ENCODE measurements around the gene TRPV4. TPM values are rescaled to one million over a fixed set of nuclear protein-coding genes. Genes with fewer than 3 reads are reported as not detected.

The TRPV4 gene
- total RNA-seq, 4 donors from 2014 or later, result 0.13 to 0.82 (median 0.19) TPM; not detected in 1

DNA sequence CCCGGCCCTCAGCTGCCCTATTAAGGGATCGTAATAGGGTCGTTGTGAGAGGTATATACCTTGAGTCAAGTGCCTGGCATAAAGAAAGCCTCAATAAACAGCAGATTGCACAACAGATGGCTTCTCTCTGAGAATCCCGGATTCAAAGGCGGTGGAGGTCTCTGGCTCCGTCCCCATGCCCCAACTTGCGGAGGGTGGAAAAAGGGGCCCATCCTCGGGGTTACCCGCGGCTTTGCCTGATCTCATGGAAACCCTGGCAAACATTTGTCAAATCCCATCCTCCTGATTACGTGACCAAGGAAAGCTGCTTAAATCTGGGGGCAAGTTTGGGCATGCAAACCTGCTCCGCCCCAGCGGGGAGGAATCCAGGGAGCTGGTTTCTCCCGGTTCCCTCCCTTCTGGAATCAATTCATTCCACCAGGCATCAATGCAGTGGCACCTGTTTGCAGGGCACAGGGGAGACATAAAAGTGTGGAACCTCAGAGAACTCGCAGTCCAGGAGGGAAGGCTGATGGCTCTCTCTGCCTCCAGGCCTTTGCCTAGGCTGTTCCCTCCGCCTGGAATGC lies 12.3 kb downstream of the TRPV4 start:
- no peaks in the 10 kb centered on the region for H3K4me1 ChIP-seq
- H3K27ac ChIP-seq, result no peak overlapping the region
- no peaks in the 10 kb centered on the region for H3K36me3 ChIP-seq
- no peak overlapping the region for H3K4me3 ChIP-seq
- TF ChIP-seq POLR2AphosphoS5 (IDR thresholded peaks at IDR 0.05) (no peak), EP300 (IDR thresholded peaks at IDR 0.05) (no peak), POLR2A (IDR thresholded peaks at IDR 0.05) (no peak)
- TF ChIP-seq, protein P1, sequence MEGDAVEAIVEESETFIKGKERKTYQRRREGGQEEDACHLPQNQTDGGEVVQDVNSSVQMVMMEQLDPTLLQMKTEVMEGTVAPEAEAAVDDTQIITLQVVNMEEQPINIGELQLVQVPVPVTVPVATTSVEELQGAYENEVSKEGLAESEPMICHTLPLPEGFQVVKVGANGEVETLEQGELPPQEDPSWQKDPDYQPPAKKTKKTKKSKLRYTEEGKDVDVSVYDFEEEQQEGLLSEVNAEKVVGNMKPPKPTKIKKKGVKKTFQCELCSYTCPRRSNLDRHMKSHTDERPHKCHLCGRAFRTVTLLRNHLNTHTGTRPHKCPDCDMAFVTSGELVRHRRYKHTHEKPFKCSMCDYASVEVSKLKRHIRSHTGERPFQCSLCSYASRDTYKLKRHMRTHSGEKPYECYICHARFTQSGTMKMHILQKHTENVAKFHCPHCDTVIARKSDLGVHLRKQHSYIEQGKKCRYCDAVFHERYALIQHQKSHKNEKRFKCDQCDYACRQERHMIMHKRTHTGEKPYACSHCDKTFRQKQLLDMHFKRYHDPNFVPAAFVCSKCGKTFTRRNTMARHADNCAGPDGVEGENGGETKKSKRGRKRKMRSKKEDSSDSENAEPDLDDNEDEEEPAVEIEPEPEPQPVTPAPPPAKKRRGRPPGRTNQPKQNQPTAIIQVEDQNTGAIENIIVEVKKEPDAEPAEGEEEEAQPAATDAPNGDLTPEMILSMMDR (IDR thresholded peaks at IDR 0.05), result no peak
- WGBS, 2 donors (ENCODE audit: low coverage in 1 of 2), result 88 to 92% methylated on average over 3 to 12 of the region's 16 CpGs
- no peak for ATAC-seq
- H3K9me3 ChIP-seq, result no peaks in the 10 kb centered on the region
- H3K27me3 ChIP-seq, result peaks cover 41% of the 10 kb centered on the region

- H3K9me3 ChIP-seq, result no peaks in the 10 kb centered on the region
- ATAC-seq, result no peak
- 40 to 50% methylated on average over 3 to 8 of the region's 10 CpGs for WGBS, 2 donors (ENCODE audit: low coverage in 1 of 2)
- peaks cover 42% of the 10 kb centered on the region for H3K27me3 ChIP-seq
- no peaks in the 10 kb centered on the region for H3K36me3 ChIP-seq
- no peaks in the 10 kb centered on the region for H3K4me1 ChIP-seq
- H3K4me3 ChIP-seq, result no peak overlapping the region
- TF ChIP-seq, protein P1 (IDR thresholded peaks at IDR 0.05), result no peak
- no peak for TF ChIP-seq POLR2A (IDR thresholded peaks at IDR 0.05)
- no peak for TF ChIP-seq POLR2AphosphoS5 (IDR thresholded peaks at IDR 0.05)
- no peak for TF ChIP-seq EP300 (IDR thresholded peaks at IDR 0.05)
- no peak overlapping the region for H3K27ac ChIP-seq
Observed at GRCh38 chr12:109818905-109819500, 14.2 kb downstream of the TRPV4 start.

DNA sequence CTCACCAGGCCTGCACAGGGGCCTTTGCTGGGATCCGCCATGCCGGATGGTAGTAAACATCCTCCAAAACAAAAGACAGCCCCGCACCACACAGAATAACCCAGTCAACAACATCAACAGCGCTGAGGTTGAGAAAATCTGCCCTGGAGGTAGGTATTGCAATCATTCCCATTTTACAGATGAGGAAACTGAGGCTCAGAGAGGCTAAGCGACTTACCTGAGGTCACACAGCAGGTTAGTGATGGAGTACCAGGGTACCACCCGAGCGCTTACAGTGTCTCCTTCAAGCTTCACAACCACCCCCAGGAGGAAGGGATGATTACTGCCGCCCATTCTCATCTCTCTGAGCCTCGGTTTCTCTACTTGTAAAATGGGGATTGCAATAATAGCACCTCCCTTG lies 14.9 kb downstream of the TRPV4 start:
- ATAC-seq, result no peak
- no peak overlapping the region for H3K4me3 ChIP-seq
- TF ChIP-seq, protein P1 (IDR thresholded peaks at IDR 0.05), result no peak
- TF ChIP-seq POLR2A (IDR thresholded peaks at IDR 0.05) (no peak), EP300 (IDR thresholded peaks at IDR 0.05) (no peak), POLR2AphosphoS5 (IDR thresholded peaks at IDR 0.05) (no peak)
- peaks cover 43% of the 10 kb centered on the region for H3K27me3 ChIP-seq
- H3K27ac ChIP-seq, result no peak overlapping the region
- no peaks in the 10 kb centered on the region for H3K9me3 ChIP-seq
- 87 to 89% methylated on average over 4 to 9 of the region's 9 CpGs for WGBS, 2 donors (ENCODE audit: low coverage in 1 of 2)
- H3K36me3 ChIP-seq, result no peaks in the 10 kb centered on the region
- H3K4me1 ChIP-seq, result no peaks in the 10 kb centered on the region

DNA sequence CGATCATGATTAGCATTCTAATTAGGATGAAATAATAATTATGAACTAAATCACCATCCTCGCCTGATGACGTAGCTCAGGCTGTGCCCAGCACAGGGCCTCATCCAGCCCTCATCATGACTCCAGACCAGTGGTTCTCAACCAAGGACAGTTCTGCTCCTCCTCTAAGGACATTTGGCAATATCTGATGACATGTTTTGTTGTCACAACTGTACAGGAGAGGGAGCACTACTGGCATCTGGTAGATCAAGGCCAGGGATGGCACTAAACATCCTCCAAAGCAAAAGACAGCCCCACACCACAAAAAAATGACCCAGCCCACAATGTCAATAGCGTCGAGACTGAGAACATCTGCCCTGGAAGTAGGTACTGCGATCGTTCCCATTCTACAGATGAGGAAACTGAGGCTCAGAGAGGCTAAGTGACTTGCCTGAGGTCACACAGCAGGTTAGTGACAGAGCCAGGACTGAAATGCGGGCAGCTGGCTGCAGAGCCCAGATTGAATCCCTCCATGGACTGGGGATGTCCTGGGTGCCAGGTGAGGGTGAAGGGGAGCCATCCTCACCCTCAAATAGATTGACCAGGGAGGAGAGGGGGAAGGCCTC lies 15.5 kb downstream of the TRPV4 start:
- H3K36me3 ChIP-seq, result no peaks in the 10 kb centered on the region
- peaks cover 49% of the 10 kb centered on the region for H3K27me3 ChIP-seq
- 84 to 90% methylated on average over 5 of the region's 8 CpGs for WGBS, 2 donors (ENCODE audit: low coverage in 1 of 2)
- ATAC-seq, result no peak
- H3K4me1 ChIP-seq, result no peaks in the 10 kb centered on the region
- TF ChIP-seq, protein P1 (IDR thresholded peaks at IDR 0.05), result no peak
- no peak for TF ChIP-seq POLR2AphosphoS5 (IDR thresholded peaks at IDR 0.05)
- TF ChIP-seq POLR2A (IDR thresholded peaks at IDR 0.05), result no peak
- no peak for TF ChIP-seq EP300 (IDR thresholded peaks at IDR 0.05)
- no peaks in the 10 kb centered on the region for H3K9me3 ChIP-seq
- H3K27ac ChIP-seq, result no peak overlapping the region
- H3K4me3 ChIP-seq, result no peak overlapping the region

- ATAC-seq, result no peak
- Histone ChIP-seq H3K9me3 (no peaks in the 10 kb centered on the region), H3K27me3 (peaks cover 50% of the 10 kb centered on the region), H3K4me1 (no peaks in the 10 kb centered on the region), H3K27ac (no peak overlapping the region), H3K36me3 (no peaks in the 10 kb centered on the region), H3K4me3 (no peak overlapping the region)
- TF ChIP-seq, protein P1 (IDR thresholded peaks at IDR 0.05), result no peak
- TF ChIP-seq POLR2A (IDR thresholded peaks at IDR 0.05) (no peak), POLR2AphosphoS5 (IDR thresholded peaks at IDR 0.05) (no peak), EP300 (IDR thresholded peaks at IDR 0.05) (no peak)
- 71 to 85% methylated on average over 2 to 6 of the region's 7 CpGs for WGBS, 2 donors (ENCODE audit: low coverage in 1 of 2)
Observed at GRCh38 chr12:109816870-109817269, 16.3 kb downstream of the TRPV4 start.
